Activated CD4-positive, alpha-beta T cell treated with anti-CD3 and anti-CD28 coated beads for 36 hours (primary cell): ENCODE results near the gene DCHS1. TPM values are rescaled to one million over a fixed set of nuclear protein-coding genes. Genes with fewer than 3 reads are reported as not detected.
A peak's percentile ranks its signal among the peaks of the same experiment; 100 is the strongest.

ENCODE experiments used
- ATAC-seq: fragments of 200-7000 bp; cut with Tn5 transposase; one replicate; pipeline ENCODE4 v1.10.0; 2021; ENCODE audit warnings: mild to moderate bottlenecking, moderate library complexity
- CTCF ChIA-PET: fragments of 350-600 bp; sonication (Branson Sonifier 250); formaldehyde crosslinking; loops from one replicate; lab custom pipeline; 2021; ENCODE audit warnings: antibody characterized with exemption; lab: Charles Lee
- POLR2A ChIA-PET: fragments of 350-600 bp; sonication (Branson Sonifier 250); formaldehyde crosslinking; loops from one replicate; lab custom pipeline; 2021; ENCODE audit warnings: antibody characterized with exemption, inconsistent platforms; lab: Charles Lee
- DNase-seq: peaks from one replicate; pipeline ENCODE4 v3.0.0-alpha.2; 2020
- H3K27ac Mint-ChIP-seq: one replicate; pipeline ENCODE4 v1.8.0; 2021; ENCODE audit warnings: mixed read lengths
- H3K27me3 Mint-ChIP-seq: one replicate; pipeline ENCODE4 v1.8.0; 2021; ENCODE audit warnings: mixed read lengths
- H3K36me3 Mint-ChIP-seq: one replicate; pipeline ENCODE4 v1.8.0; 2021; ENCODE audit warnings: low read depth, mixed read lengths
- H3K4me1 Mint-ChIP-seq: one replicate; pipeline ENCODE4 v1.8.0; 2021; ENCODE audit warnings: mixed read lengths
- H3K4me3 Mint-ChIP-seq: one replicate; pipeline ENCODE4 v1.8.0; 2021; ENCODE audit warnings: mild to moderate bottlenecking, moderate library complexity, mixed read lengths
- H3K9me3 Mint-ChIP-seq: one replicate; pipeline ENCODE4 v1.8.0; 2021; ENCODE audit warnings: low read depth, mixed read lengths
- intact Hi-C, 2 experiments: fragments of 100-400 bp; cut with DNase I in 1 of 2; cut with micrococcal nuclease in 1 of 2; formaldehyde crosslinking; loops; one replicate each; pipeline versions ENCODE4 v1.14.2 to v1.15.1; 2022 to 2024; cut with DNase I, micrococcal nuclease
- total RNA-seq, 2 experiments: library from RNA; stranded (reverse); gene quantifications; one replicate each; pipeline ENCODE4 v1.2.3, GENCODE V29; 2021

Gene DCHS1
- total RNA-seq, 2 experiments from 2014 or later = 0.78 to 0.91 TPM

DNA sequence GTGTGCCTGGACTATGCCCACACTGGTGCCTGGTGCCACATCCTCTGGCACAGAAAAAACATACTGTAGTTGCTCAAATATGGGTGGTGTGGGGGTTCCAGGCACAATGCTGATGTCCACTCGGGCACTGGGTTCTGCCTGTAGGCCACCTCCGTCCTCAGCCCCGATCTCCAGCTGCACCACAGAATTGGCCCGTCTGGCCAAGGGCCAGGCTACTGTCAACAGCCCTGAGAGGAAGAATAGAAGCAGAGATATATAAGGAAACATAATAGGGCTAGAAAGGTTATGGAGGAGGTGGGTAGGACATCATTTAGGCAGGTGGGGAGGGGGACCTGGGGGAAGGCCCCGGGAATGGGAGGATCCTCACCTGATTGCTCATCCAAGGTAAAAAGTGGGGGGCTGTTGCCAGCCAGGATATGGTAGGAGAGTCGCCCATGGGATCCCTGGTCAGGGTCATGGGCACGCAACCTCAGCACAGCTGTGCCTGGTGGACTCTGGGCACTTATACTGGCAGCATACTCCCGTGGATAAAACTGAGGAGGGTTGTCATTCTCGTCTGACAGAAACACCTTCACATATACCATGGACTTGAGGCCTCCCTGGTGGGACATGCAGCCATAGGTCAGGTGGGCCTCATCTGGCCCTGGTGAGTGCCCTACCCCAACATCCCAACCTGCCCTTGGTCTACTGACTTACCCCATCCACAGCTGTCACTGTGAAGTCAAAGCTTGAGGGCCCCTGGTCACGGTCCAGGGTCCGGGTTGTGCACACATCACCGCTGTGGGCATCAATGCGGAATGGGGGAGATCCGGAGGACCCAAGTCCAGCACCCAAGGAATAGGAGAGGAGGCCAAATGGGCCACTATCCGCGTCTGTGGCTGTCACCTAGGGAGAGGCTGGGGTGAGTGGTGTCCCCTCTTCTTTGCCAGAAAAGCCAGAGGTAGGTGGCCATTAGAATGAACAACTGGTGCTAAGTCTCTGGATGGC lies 21.9 kb downstream of the DCHS1 start:
- Mint-ChIP-seq H3K27me3 (no peaks in the 10 kb centered on the region), H3K27ac (no peak overlapping the region), H3K36me3 (no peaks in the 10 kb centered on the region), H3K4me1 (no peaks in the 10 kb centered on the region), H3K9me3 (no peaks in the 10 kb centered on the region), H3K4me3 (no peak overlapping the region)
- no peak for DNase-seq
- intact Hi-C loops = no loop called here
- CTCF ChIA-PET = interaction anchor here (0.7 to 1.1 kb wide), 2 partner anchors 23 to 1917 kb away, joined by 3 to 4 read pairs; no protein-coding TSS in a partner anchor
- no peak for ATAC-seq
- POLR2A ChIA-PET = interaction anchor here (0.6 kb wide), 1 partner anchor 25 kb away, joined by 3 read pairs; no protein-coding TSS in a partner anchor

DNA sequence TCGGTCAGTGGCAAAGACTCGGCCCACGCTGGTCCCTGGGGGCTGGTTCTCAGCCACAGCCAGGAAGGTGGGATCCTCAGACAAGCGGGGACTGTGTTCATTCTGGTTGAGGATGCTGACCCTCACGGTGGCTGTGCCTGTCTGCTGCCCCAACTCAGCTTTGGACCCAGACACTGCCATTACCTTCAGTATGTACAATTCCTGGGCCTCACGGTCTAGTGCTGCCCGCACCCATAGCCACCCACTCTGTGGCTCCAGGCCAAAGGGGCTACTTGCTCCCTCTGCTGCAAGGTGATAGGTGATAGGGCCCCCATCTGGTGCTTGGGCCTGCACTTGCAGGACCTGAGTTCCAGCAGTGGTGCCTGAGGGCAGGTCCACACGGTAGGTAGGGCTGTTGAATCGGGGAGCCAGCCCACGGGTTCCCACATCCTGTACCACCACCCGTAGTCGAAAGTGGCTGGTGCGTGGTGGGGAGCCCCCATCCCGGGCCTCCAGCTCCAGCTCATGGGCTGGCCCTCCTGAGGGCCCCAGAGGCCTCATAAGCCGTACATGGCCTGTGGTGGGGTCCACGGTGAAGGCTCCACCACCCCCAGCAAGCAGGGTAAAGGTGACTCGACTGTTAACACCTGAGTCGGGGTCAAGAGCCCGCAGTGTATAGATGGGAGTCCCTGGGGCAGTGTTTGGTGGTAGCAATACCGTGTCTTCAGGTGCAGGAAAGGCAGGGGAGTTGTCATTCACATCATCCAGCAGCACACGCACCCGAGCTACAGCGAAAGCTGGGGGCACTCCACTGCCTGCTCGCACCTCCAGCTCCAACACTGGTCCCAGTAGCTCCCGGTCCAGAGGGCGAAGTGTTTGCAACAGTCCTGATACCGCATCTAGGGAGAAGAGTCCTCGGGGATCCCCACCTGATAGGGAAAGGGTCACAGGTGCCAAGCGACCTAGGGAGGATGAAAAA lies 23.2 kb downstream of the DCHS1 start:
- H3K27ac Mint-ChIP-seq = no peak overlapping the region
- intact Hi-C loops = no loop called here
- peaks cover 6% of the 10 kb centered on the region for H3K4me1 Mint-ChIP-seq
- H3K36me3 Mint-ChIP-seq = no peaks in the 10 kb centered on the region
- ChIA-PET CTCF (interaction anchor here (1.0 to 1.1 kb wide), 2 partner anchors 24 to 35 kb away, joined by 3 to 4 read pairs; no protein-coding TSS in a partner anchor), POLR2A (no interaction called here)
- H3K27me3 Mint-ChIP-seq = no peaks in the 10 kb centered on the region
- ATAC-seq = peak; percentile 31
- peak; percentile 20 for DNase-seq
- no peak overlapping the region for H3K4me3 Mint-ChIP-seq
- no peaks in the 10 kb centered on the region for H3K9me3 Mint-ChIP-seq

DNA sequence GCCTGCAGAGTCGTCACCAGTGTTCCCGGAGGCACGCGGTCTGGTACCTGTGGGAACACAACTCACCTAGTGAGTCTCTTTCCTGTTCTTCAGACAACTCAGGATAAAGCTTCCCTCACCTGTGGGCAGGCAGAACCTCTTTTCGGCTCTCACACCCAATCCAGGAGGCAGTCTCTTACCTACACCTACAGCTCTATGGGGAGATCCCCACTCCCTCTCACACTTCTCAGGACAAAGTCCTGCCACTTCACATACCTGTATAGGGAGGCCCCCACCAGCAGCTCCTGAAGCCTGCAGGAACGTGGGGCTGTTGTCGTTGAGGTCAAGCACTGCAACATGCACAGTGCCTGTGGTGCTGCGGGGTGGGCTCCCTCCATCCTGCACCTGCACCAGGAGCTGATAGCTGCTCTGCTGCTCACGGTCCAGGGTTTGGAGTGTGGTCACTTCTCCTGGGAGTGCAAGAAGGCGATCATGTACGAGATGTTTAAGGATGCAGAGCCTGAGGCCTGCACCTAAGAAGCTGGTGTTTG lies 24.2 kb downstream of the DCHS1 start:
- Mint-ChIP-seq H3K4me1 (peaks cover 8% of the 10 kb centered on the region), H3K4me3 (no peak overlapping the region), H3K9me3 (no peaks in the 10 kb centered on the region), H3K27ac (no peak overlapping the region), H3K36me3 (no peaks in the 10 kb centered on the region), H3K27me3 (no peaks in the 10 kb centered on the region)
- DNase-seq (no peak), ATAC-seq (no peak)
- POLR2A ChIA-PET = no interaction called here
- CTCF ChIA-PET = interaction anchor here (0.7 to 1.0 kb wide), 3 partner anchors 36 to 107 kb away, joined by 3 read pairs; no protein-coding TSS in a partner anchor
- intact Hi-C loops = no loop called here

DNA sequence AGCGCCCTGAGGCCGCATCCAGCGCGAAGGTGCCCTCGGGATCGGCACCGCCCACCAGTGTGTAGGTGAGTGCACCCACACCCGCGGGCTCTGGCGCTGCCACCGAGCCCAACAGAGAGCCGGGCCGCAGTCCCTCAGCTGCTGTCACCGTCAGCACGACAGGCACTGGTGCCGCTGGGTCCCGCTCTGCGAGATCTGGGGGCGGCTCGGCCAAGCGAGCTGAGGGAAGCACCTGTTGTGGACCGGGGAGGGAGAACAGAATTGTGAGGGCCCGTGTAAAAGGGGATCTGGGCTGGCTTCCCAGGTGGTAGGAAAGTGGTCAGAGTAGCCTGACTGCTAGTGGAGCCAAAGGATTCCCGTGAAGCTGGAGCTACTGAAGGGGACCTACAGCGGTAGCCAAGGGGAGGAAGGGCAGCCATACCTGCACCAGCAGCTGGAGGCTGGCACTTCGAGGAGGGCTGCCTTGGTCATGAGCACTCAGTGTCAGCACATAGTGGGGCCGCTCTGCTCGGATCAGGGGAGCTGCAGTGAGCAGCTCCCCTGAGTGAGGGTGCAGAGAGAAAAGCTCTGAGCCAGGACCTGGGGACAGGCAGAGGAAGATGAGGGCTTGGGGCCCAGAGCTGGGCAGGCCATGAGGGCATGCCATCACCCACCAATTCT lies 24.8 kb downstream of the DCHS1 start:
- no peak overlapping the region for H3K27ac Mint-ChIP-seq

DNA sequence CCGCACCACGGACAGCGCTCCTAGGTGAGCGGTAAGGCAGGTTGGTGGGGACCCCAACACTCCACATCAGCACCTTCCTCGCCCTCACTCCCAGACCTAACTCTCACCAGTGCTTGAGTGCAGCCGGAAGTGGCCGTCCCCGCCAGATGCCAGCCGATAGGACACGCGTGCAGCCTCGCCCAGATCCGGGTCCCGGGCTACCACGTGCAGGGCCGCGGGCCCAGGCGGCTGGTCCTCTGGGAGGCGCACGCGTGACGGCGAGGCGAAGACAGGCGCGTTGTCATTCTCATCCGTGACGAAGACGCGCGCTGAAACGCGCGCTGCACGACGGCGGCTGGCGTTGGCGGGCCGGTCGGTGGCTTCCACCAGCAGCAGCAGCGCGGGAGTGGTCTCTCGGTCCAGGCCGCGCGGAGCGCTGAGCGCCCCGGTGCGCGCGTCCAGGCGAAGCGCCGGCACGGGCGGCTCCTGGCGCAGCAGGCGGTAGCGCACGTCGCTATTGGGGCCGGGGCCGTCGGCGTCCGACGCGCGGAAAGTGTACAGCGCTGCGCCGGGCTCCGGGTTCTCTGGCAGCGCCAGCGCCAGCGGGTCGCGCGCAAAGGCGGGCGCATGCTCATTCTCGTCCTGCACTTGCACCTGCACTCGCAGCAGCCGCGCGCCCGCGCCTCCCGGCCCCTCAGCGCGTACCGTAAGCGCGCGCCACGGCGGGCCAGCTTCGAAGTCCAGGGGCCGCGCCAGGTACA lies 25.5 kb downstream of the DCHS1 start:
- Mint-ChIP-seq H3K9me3 (no peaks in the 10 kb centered on the region), H3K27ac (no peak overlapping the region), H3K36me3 (no peaks in the 10 kb centered on the region), H3K4me3 (no peak overlapping the region), H3K27me3 (no peaks in the 10 kb centered on the region), H3K4me1 (peaks cover 8% of the 10 kb centered on the region)
- ChIA-PET POLR2A (no interaction called here), CTCF (interaction anchor here (0.7 kb wide), 1 partner anchor 20 kb away, joined by 3 read pairs; no protein-coding TSS in a partner anchor)
- intact Hi-C loops = no loop called here
- ATAC-seq (no peak), DNase-seq (no peak)

More for the DNA sequence above, 24.8 kb downstream of the DCHS1 start:
- intact Hi-C loops = no loop called here
- H3K27me3 Mint-ChIP-seq = no peaks in the 10 kb centered on the region
- no peak for DNase-seq
- H3K4me1 Mint-ChIP-seq = peaks cover 8% of the 10 kb centered on the region
- CTCF ChIA-PET = interaction anchor here (0.7 to 1.0 kb wide), 3 partner anchors 20 to 61 kb away, joined by 3 read pairs; no protein-coding TSS in a partner anchor
- H3K36me3 Mint-ChIP-seq = no peaks in the 10 kb centered on the region
- H3K4me3 Mint-ChIP-seq = no peak overlapping the region
- POLR2A ChIA-PET = no interaction called here
- no peaks in the 10 kb centered on the region for H3K9me3 Mint-ChIP-seq
- ATAC-seq = no peak

DNA sequence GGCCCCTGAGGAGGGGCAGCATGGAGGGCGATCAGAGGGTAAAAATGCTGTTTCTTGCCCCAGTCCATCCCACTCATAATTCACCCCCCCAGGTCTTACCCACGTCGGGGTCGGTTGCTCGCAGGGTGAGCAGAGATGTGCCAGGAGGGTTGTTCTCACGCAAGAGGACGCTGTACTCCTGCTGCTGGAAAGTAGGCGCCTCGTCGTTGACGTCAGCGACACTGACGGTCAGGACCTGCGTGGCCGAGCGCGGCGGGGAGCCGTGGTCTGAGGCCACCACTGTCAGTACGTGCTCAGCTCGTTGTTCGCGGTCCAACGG lies 26.1 kb downstream of the DCHS1 start:
- CTCF ChIA-PET = no interaction called here
- POLR2A ChIA-PET = no interaction called here
- Mint-ChIP-seq H3K4me1 (peaks cover 8% of the 10 kb centered on the region), H3K27ac (no peak overlapping the region), H3K27me3 (no peaks in the 10 kb centered on the region), H3K9me3 (no peaks in the 10 kb centered on the region), H3K36me3 (no peaks in the 10 kb centered on the region), H3K4me3 (no peak overlapping the region)
- no peak for ATAC-seq
- intact Hi-C loops = no loop called here
- no peak for DNase-seq

DNA sequence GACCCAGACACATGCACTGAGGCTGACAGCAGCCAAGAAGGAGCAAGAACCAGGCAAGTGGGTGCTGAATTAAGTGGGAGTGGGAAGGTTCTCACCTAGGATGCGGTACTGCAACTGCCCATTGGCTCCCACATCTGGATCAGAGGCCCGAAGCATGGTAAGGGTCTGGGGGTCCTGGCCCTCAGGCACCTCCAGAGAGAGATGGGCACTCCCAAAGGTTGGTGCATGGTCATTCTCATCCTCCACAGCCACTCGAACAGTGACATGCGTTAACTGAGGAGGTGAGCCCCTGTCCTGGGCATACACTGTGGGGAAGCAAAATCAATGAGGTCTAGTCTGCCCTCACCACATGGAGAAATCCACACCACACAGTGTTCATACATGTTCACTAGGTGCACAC lies 27.1 kb downstream of the DCHS1 start:
- DNase-seq = no peak
- Mint-ChIP-seq H3K27ac (no peak overlapping the region), H3K27me3 (no peaks in the 10 kb centered on the region), H3K9me3 (no peaks in the 10 kb centered on the region), H3K4me3 (no peak overlapping the region), H3K36me3 (no peaks in the 10 kb centered on the region), H3K4me1 (peaks cover 8% of the 10 kb centered on the region)
- CTCF ChIA-PET = interaction anchor here (1.2 kb wide), 1 partner anchor 143 kb away, joined by 3 read pairs; no protein-coding TSS in a partner anchor
- ATAC-seq = no peak
- POLR2A ChIA-PET = no interaction called here
- intact Hi-C loops = no loop called here

DNA sequence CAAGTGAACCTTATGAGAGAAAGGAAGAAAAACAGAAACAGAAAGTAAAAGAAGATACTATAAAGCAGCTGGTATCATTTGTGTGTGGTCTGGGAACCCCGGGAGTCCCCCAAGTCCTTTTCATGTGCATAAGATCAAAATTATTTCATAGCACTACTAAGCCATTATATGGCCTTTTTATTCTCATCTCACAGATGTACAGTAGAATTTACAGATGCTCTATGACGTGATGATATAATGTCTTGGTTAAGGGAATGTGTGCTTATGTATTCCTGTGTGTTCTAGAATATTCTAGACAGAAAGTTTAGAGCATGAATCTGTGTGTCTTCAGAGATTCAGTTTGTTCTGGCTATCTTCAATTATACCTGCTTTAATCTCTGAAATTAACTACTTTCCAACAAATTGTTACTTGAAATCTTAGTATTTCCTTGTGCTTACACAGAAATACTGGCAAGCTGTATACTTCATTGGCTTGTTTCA lies 27.8 kb downstream of the DCHS1 start:
- intact Hi-C loops = no loop called here
- Mint-ChIP-seq H3K27ac (peak overlapping the region; percentile 63), H3K27me3 (no peaks in the 10 kb centered on the region)

DNA sequence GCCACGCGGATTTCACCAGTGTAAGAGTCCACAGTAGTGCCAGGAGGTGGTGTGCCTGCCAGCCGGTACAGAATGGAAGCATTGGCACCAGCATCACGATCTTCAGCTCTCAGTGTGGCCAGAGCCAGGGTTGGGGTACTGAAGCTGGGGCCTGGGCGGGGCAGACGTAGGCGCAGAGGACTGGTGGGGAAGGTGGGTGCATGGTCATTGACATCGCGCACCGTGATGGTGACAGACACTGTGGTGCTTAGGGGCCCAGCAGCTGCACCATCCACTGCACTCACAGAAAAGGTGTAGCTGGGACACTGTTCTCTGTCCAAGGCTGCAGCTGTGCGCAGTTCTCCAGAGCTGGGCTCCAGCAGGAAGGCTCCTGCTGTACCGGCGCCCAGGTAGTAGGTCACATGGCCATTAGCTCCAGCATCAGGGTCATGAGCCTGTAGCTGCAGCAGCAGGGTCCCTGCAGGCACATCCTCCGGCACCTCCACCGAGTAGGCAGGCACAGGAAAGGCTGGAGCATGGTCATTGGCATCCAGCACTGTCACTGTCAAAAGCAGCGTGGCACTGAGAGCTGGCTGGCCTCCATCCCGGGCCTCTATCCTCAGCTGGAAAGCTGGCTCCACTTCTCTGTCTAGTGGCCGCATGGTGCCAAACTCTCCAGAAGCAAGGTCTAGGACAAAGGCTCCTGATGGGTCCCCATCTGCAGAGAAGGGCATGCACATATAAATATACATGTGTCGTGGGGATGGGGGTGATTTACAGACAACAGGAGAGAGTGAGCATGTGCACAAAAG lies 28.4 kb downstream of the DCHS1 start:
- ATAC-seq (no peak), DNase-seq (no peak)
- H3K4me3 Mint-ChIP-seq = no peak overlapping the region
- H3K4me1 Mint-ChIP-seq = peaks cover 8% of the 10 kb centered on the region
- peak overlapping the region; percentile 63 for H3K27ac Mint-ChIP-seq
- ChIA-PET CTCF (interaction anchor here (0.7 to 0.9 kb wide), 3 partner anchors 20 to 248 kb away, joined by 3 read pairs; no protein-coding TSS in a partner anchor), POLR2A (interaction anchor here (0.6 kb wide), 1 partner anchor 38 kb away, joined by 3 read pairs; no protein-coding TSS in a partner anchor)
- intact Hi-C loops = no loop called here
- H3K27me3 Mint-ChIP-seq = no peaks in the 10 kb centered on the region
- H3K9me3 Mint-ChIP-seq = no peaks in the 10 kb centered on the region
- H3K36me3 Mint-ChIP-seq = no peaks in the 10 kb centered on the region

More for the DNA sequence above, 27.8 kb downstream of the DCHS1 start:
- H3K4me3 Mint-ChIP-seq = no peak overlapping the region
- H3K9me3 Mint-ChIP-seq = no peaks in the 10 kb centered on the region
- ATAC-seq (peak; percentile 84), DNase-seq (peak; percentile 26)
- ChIA-PET CTCF (interaction anchor here (0.8 to 1.2 kb wide), 3 partner anchors 20 to 248 kb away, joined by 3 read pairs; no protein-coding TSS in a partner anchor), POLR2A (no interaction called here)
- H3K36me3 Mint-ChIP-seq = no peaks in the 10 kb centered on the region
- H3K4me1 Mint-ChIP-seq = peaks cover 8% of the 10 kb centered on the region
